RWPE2 (cell line): ENCODE results near the gene CCDC170.

ENCODE experiments used
- ATAC-seq: fragments of 200-7000 bp; cut with Tn5 transposase; 3 replicates; pipeline ENCODE4 v1.9.1; 2021; ENCODE audit warnings: low read depth
- DNase-seq: peaks from one replicate; pipeline ENCODE4 v3.0.0-alpha.2; 2020; ENCODE audit warnings: low spot score
- H3K27ac ChIP-seq: fragments of 450-650 bp; 2 replicates; pipeline ENCODE4 v1.5.1; 2017; ENCODE audit warnings: mild to moderate bottlenecking; ENCODE audit not compliant: poor library complexity, severe bottlenecking
- H3K27me3 ChIP-seq: fragments of 250-450 bp; sonication (Bioruptor Pico); 2 replicates; pipeline ENCODE4 v1.5.1; 2021; ENCODE audit warnings: mild to moderate bottlenecking, moderate library complexity; ENCODE audit not compliant: insufficient read depth, poor library complexity, severe bottlenecking
- H3K36me3 ChIP-seq: fragments of 250-450 bp; sonication (Bioruptor Pico); 2 replicates; pipeline ENCODE4 v1.5.1; 2020; ENCODE audit warnings: low read depth, mild to moderate bottlenecking, moderate library complexity
- H3K4me1 ChIP-seq: fragments of 250-450 bp; sonication (Bioruptor Pico); 2 replicates; pipeline ENCODE4 v1.5.1; 2021; ENCODE audit warnings: mild to moderate bottlenecking, moderate library complexity; ENCODE audit not compliant: insufficient read depth, poor library complexity, severe bottlenecking
- H3K4me3 ChIP-seq: fragments of 250-450 bp; sonication (Bioruptor Pico); 2 replicates; pipeline ENCODE4 v1.5.1; 2021; ENCODE audit warnings: mild to moderate bottlenecking, moderate library complexity; ENCODE audit not compliant: severe bottlenecking
- H3K9me3 ChIP-seq: fragments of 250-450 bp; sonication (Bioruptor Pico); 2 replicates; pipeline ENCODE4 v1.5.1; 2021; ENCODE audit warnings: mild to moderate bottlenecking, moderate library complexity; ENCODE audit not compliant: severe bottlenecking
- TF ChIP-seq, protein P1 (sequence below): fragments of 450-650 bp; IDR thresholded peaks from one replicate; pipeline ENCODE4 v1.5.1; 2017; ENCODE audit warnings: mild to moderate bottlenecking, moderate library complexity; ENCODE audit not compliant: poor library complexity, severe bottlenecking

Gene CCDC170

DNA sequence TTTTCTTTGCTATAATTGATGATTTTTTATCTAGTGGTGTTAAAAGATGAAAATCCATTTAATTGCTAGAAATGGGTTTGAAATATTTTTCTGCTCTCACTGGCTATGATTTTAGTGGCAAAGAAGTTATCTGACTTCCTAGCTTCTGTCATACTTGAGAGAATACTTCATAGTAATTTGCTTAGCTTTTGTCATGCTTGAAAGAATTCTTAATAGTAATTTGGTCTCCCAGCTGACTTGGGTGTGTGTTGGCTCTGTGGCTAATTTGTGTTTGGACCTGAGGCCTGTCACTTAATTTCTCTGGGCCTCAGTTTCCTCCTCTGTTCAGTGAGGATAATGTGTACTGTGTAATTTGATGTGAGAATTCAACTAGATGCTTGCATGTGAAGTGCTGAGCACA is 29.1 kb upstream of the CCDC170 start:
- Histone ChIP-seq H3K9me3 (no peaks in the 10 kb centered on the region), H3K4me1 (no peaks in the 10 kb centered on the region), H3K27me3 (no peaks in the 10 kb centered on the region), H3K4me3 (no peak overlapping the region), H3K36me3 (peaks cover 57% of the 10 kb centered on the region), H3K27ac (no peak overlapping the region)
- TF ChIP-seq, protein P1, sequence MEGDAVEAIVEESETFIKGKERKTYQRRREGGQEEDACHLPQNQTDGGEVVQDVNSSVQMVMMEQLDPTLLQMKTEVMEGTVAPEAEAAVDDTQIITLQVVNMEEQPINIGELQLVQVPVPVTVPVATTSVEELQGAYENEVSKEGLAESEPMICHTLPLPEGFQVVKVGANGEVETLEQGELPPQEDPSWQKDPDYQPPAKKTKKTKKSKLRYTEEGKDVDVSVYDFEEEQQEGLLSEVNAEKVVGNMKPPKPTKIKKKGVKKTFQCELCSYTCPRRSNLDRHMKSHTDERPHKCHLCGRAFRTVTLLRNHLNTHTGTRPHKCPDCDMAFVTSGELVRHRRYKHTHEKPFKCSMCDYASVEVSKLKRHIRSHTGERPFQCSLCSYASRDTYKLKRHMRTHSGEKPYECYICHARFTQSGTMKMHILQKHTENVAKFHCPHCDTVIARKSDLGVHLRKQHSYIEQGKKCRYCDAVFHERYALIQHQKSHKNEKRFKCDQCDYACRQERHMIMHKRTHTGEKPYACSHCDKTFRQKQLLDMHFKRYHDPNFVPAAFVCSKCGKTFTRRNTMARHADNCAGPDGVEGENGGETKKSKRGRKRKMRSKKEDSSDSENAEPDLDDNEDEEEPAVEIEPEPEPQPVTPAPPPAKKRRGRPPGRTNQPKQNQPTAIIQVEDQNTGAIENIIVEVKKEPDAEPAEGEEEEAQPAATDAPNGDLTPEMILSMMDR: no peak
- no peak for ATAC-seq
- DNase-seq: no peak

DNA sequence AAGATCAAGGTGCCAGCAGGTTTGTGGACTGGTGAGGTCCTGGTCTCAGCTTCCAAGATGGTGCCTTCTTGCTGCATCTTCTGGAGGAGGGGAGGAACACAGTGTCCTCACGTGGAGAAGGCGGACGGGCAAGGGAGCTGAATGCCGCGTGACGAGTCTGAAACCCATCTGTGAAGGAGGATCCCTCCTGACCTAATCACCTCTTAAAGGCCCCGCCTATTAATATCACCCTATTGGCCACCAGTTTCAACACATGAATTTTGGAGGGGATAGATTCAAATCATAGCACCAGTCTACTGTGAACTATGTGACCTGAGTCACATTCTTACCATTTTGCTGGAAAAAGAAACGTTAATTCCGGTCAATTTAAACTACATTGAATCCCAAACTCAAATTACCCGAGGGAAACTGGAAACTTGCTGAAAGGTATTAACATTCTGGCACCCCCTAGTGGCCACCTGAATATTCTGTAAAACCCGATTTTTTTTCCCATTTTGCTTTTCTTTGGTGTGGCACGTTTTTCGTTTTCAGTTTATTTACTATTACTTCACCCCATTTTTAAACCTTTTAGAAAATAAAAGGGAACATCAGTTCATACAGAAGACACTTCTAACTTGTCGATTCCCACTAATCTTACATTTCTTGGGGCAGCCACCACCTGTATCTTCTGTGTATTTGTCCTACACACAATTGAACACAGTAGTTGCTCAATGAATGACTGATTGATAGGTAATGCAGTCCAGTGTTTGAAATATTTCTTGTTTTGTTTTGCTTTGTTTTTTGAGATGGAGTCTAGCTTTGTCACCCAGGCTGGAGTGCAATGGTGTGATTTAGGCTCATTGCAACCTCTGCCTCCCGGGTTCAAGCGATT is 17.9 kb upstream of the CCDC170 start:
- Histone ChIP-seq H3K36me3 (no peaks in the 10 kb centered on the region), H3K4me3 (no peak overlapping the region), H3K27ac (no peak overlapping the region), H3K4me1 (no peaks in the 10 kb centered on the region), H3K27me3 (no peaks in the 10 kb centered on the region), H3K9me3 (no peaks in the 10 kb centered on the region)
- no peak for ATAC-seq
- TF ChIP-seq, protein P1: peak; percentile 86
- no peak for DNase-seq

DNA sequence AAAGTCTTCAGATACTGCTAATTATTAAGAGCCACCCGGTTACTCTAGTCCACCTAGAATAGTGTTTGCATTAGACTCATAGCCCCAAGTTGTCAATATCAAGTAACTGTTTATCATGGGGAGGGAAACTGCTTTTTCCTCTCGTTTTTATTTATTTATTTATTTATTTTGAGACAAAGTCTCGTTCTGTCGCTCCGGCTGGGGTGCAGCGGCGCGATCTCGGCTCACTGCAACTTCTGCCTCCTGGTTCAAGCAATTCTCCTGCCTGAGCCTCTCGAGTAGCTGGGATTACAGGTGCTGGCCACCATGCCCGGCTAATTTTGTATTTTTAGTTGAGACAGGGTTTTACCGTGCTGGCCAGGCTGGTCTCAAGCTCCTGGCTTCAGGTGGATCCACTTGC is 16.1 kb upstream of the CCDC170 start:
- Histone ChIP-seq H3K4me3 (no peak overlapping the region), H3K4me1 (peaks cover 4% of the 10 kb centered on the region), H3K27me3 (no peaks in the 10 kb centered on the region), H3K27ac (no peak overlapping the region), H3K9me3 (no peaks in the 10 kb centered on the region), H3K36me3 (no peaks in the 10 kb centered on the region)
- DNase-seq (no peak), ATAC-seq (no peak)
- TF ChIP-seq, protein P1: no peak

DNA sequence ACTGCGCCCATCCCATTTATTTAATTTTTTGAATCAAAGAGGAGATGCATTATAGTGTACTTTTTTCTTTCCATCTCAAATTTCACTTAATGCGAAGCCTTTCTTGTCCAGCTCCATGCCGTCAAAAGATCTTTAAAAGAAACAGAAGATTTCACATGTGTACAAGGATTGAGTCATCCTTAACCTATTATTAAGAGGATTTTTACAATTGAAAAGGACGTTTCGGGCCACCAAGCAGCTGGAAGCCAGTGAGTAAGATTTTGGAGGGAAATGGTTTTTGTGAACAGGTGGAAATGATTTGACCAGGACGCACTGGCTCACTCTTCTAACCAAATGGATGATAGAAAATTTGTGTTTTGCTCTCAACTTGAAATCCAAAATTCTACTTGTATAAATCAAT is 15.1 kb upstream of the CCDC170 start:
- no peaks in the 10 kb centered on the region for H3K27me3 ChIP-seq
- no peaks in the 10 kb centered on the region for H3K9me3 ChIP-seq
- H3K27ac ChIP-seq: no peak overlapping the region
- H3K4me3 ChIP-seq: no peak overlapping the region
- no peak for ATAC-seq
- TF ChIP-seq, protein P1: no peak
- no peaks in the 10 kb centered on the region for H3K36me3 ChIP-seq
- peaks cover 4% of the 10 kb centered on the region for H3K4me1 ChIP-seq
- DNase-seq: no peak

DNA sequence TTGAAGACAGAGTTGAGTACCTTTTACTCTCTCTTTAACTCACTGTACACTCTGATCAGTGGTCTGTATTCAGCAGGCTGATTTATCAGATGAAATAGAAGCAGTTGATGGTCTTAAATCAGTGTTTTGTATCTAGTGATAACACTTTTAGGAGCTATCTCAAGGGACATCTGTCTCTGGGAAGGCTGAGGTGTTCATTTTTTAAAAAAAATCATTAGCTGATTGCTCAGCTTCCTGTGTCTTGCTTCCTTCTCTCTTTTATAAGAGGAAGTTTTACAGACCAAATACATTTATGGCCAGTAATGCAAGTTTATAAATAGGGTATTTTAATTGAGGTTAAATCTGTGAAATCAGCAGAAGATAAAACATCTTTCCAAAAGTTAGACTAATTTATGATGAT is 12.0 kb upstream of the CCDC170 start:
- Histone ChIP-seq H3K27me3 (no peaks in the 10 kb centered on the region), H3K36me3 (no peaks in the 10 kb centered on the region), H3K27ac (no peak overlapping the region), H3K9me3 (no peaks in the 10 kb centered on the region), H3K4me1 (peaks cover 4% of the 10 kb centered on the region), H3K4me3 (no peak overlapping the region)
- TF ChIP-seq, protein P1: no peak
- DNase-seq (no peak), ATAC-seq (no peak)
